Measurements from ENCODE around the gene BZW1.
"Not testable (repeated sequence)": the region's sequence is repeated elsewhere in the genome, so short reads cannot be mapped to it uniquely, and the experiment has no call there.

BZW1 gene

DNA sequence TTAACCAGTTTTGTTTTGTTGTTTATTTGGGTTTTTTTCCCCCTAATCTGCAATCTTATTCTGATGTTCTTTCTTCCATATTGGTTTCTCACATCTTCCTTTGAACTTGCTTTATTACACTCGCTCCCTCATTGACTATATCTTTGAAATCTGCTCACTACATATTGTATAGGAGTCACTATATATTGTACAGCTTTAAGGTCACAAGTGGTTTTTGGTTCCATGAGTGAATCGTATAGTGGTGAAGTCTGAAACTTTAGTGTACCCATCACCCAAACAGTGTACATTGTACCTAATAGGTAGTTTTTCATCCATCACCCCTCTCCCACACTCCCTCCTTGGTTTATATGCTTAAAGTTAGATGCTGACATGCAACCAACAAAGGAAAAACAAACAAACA is 11.3 kb upstream of the BZW1 start:
- peaks cover 2% of the 10 kb centered on the region for H3K4me1 Mint-ChIP-seq
- peaks cover 7% of the 10 kb centered on the region for H3K27me3 Mint-ChIP-seq
- H3K36me3 Mint-ChIP-seq = no peaks in the 10 kb centered on the region
- no peak overlapping the region for H3K27ac Mint-ChIP-seq
- peaks cover 4% of the 10 kb centered on the region for H3K9me3 Mint-ChIP-seq
- H3K4me3 Mint-ChIP-seq = no peak overlapping the region
- ATAC-seq (ENCODE audit: low read depth) (no peak), DNase-seq (ENCODE audit: low spot score in 2 of 2) (no peak)

DNA sequence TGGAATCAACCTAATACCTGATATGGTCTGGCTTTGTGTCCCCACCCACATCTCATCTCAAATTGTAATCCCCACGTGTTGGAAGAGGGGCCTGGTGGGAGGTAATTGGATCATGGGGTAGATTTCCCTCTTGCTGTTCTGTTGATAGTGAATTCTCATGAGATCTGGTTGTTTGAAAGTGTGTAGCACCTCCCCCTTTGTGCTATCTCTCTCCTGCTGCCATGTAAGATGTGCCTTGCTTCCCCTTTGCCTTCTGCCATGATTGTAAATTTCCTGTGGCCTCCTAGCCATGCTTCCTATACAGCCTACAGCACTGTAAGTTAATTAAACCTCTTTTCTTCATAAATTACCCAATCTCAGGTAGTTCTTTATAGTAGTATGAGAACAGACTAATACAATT is 10.3 kb upstream of the BZW1 start:
- DNase-seq (ENCODE audit: low spot score in 2 of 2); ATAC-seq (ENCODE audit: low read depth); H3K9me3 Mint-ChIP-seq; H3K4me1 Mint-ChIP-seq; H3K4me3 Mint-ChIP-seq; H3K27ac Mint-ChIP-seq; H3K27me3 Mint-ChIP-seq; H3K36me3 Mint-ChIP-seq: not testable (repeated sequence)

- ATAC-seq (ENCODE audit: low read depth) (no peak), DNase-seq (ENCODE audit: low spot score in 2 of 2) (no peak)
- H3K36me3 Mint-ChIP-seq = peaks cover 7% of the 10 kb centered on the region
- peaks cover 15% of the 10 kb centered on the region for H3K4me1 Mint-ChIP-seq
- H3K27me3 Mint-ChIP-seq = no peaks in the 10 kb centered on the region
- H3K4me3 Mint-ChIP-seq = no peak overlapping the region
- H3K27ac Mint-ChIP-seq = peak overlapping the region; percentile 15
- H3K9me3 Mint-ChIP-seq = no peaks in the 10 kb centered on the region
Observed at GRCh38 chr2:200809506-200810251, 2.0 kb upstream of the BZW1 start.

- Mint-ChIP-seq H3K9me3 (no peaks in the 10 kb centered on the region), H3K4me3 (peak overlapping the region; percentile 95), H3K4me1 (peaks cover 15% of the 10 kb centered on the region), H3K36me3 (peaks cover 13% of the 10 kb centered on the region), H3K27me3 (no peaks in the 10 kb centered on the region), H3K27ac (peak overlapping the region; percentile 99)
- DNase-seq (ENCODE audit: low spot score in 2 of 2) (no peak), ATAC-seq (ENCODE audit: low read depth) (no peak)
Observed at GRCh38 chr2:200810252-200810997, 1.3 kb upstream of the BZW1 start.

DNA sequence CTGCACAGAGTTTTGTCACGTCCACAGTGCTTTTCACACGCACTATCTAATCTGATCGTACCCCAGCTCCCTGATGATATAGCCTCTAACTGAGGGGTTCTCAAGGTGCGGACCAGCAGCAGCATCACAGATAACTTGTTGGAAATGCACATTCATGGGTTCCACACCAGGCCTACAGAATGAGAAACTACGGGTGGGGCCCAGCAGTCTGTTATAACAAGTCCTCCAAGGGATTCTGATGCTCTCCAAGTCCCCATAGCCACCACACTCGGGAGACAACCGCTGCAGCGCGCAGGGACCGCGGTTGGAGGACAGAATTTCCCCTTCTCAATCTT is 745 bp upstream of the BZW1 start:
- H3K9me3 Mint-ChIP-seq = no peaks in the 10 kb centered on the region
- H3K36me3 Mint-ChIP-seq = peaks cover 16% of the 10 kb centered on the region
- no peak for DNase-seq (ENCODE audit: low spot score in 2 of 2)
- ATAC-seq (ENCODE audit: low read depth) = no peak
- H3K4me3 Mint-ChIP-seq = peak overlapping the region; percentile 95
- H3K4me1 Mint-ChIP-seq = peaks cover 15% of the 10 kb centered on the region
- H3K27me3 Mint-ChIP-seq = no peaks in the 10 kb centered on the region
- peak overlapping the region; percentile 99 for H3K27ac Mint-ChIP-seq

DNA sequence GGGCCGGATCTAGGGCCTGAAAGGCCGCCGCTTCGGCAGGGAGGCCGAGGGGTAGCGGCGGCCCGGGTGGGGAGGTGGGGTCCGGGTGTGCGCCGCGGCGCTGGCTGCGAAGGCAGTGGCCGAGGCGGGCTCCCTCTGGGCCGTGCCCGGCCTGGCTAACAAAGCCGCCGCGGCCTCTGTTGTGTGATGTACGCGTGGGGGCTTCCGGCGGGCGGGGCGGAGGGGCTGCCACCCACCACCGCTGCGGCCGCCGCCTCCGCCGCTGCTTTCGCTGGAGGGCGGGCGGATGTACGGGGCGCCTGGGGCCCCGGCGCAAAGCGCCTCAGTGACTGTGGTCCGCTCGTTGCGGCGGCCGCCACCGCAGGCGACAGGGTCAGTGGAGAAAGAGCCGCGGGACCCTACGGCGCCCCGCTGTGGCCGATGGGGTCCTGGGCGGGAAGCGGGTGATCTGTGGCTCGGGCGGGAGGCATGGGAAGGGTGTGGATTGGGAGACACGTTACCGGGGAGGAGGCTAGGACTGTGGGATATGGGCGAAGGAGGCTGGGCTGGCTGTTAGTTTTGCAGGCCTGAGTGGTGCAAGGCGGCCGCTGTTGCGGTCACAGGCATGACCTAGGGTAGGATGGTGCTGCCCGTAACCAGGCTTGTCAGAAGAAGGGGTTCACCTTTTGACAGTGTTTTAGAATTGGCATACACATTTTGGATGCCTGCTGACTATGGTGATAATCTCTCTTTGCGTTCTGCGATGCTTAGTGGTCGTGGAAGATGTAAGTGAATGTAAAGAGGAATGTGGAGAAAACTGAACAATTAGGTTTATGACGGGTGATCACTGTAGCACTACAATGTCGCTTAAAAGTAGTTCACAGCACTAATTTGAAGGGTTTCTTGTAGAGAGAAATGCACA is 662 bp downstream of the BZW1 start:
- no peaks in the 10 kb centered on the region for H3K9me3 Mint-ChIP-seq
- peak overlapping the region; percentile 99 for H3K27ac Mint-ChIP-seq
- H3K27me3 Mint-ChIP-seq = no peaks in the 10 kb centered on the region
- ATAC-seq (ENCODE audit: low read depth) (peak; percentile 36), DNase-seq (ENCODE audit: low spot score in 2 of 2) (peak in 1 of 2 donors; percentile 60)
- H3K4me3 Mint-ChIP-seq = peak overlapping the region; percentile 95
- peaks cover 23% of the 10 kb centered on the region for H3K36me3 Mint-ChIP-seq
- peaks cover 15% of the 10 kb centered on the region for H3K4me1 Mint-ChIP-seq

DNA sequence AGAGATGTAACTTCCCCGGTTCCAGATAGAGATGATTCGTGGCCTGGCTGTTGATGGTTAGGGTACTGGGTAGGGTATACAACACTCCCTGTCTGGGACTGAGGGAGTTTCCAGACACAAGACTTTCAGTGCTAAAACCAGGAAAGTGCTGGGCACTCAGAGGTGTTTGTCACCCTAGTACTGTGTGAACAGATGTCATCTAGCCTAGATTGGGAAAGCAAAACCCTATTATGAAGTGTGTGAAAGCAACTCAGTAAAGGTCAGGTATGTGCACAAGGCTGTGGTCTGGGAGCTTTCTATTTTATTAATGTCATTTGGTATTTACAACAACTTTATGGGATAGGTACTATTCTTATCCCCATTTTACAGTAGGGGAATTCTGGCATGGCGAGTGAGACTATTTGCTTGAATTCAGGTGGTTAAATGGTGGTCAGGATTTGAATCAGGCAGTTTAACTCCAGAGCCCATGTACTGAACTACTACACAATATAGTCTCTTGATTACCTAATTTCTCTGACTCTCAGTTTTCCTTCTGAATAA is 2.6 kb downstream of the BZW1 start:
- Mint-ChIP-seq H3K27me3 (no peaks in the 10 kb centered on the region), H3K27ac (peak overlapping the region; percentile 38), H3K4me1 (peaks cover 15% of the 10 kb centered on the region), H3K36me3 (peaks cover 31% of the 10 kb centered on the region), H3K4me3 (no peak overlapping the region), H3K9me3 (no peaks in the 10 kb centered on the region)
- no peak for ATAC-seq (ENCODE audit: low read depth)
- no peak for DNase-seq (ENCODE audit: low spot score in 2 of 2)

- no peaks in the 10 kb centered on the region for H3K27me3 Mint-ChIP-seq
- peaks cover 15% of the 10 kb centered on the region for H3K4me1 Mint-ChIP-seq
- no peak overlapping the region for H3K4me3 Mint-ChIP-seq
- DNase-seq (ENCODE audit: low spot score in 2 of 2) = no peak
- peaks cover 33% of the 10 kb centered on the region for H3K36me3 Mint-ChIP-seq
- no peak overlapping the region for H3K27ac Mint-ChIP-seq
- no peak for ATAC-seq (ENCODE audit: low read depth)
- no peaks in the 10 kb centered on the region for H3K9me3 Mint-ChIP-seq
Observed at GRCh38 chr2:200814917-200815316, 3.2 kb downstream of the BZW1 start.

DNA sequence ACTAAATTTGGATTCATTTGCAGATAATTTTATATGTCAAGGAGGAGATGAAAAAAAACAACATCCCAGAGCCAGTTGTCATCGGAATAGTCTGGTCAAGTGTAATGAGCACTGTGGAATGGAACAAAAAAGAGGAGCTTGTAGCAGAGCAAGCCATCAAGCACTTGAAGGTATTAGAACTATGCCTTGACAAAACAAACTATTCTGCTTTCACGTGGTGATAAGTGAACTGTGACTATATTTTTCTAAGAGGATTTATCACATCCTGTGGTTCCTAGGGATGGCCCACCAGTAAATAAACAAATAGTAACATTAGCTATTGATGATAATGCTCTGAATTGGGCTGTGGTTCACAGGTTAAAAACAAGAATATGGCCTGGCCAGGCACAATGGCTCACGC is 7.0 kb downstream of the BZW1 start:
- not testable (repeated sequence) for H3K27ac Mint-ChIP-seq

GRCh38 chr2:200820573-200821234 is 9.0 kb downstream of the BZW1 start:
- H3K27ac Mint-ChIP-seq = peak overlapping the region; percentile 61
- no peak overlapping the region for H3K4me3 Mint-ChIP-seq
- DNase-seq (ENCODE audit: low spot score in 2 of 2) (no peak), ATAC-seq (ENCODE audit: low read depth) (no peak)
- H3K27me3 Mint-ChIP-seq = no peaks in the 10 kb centered on the region
- H3K9me3 Mint-ChIP-seq = no peaks in the 10 kb centered on the region
- no peaks in the 10 kb centered on the region for H3K4me1 Mint-ChIP-seq
- H3K36me3 Mint-ChIP-seq = peaks cover 32% of the 10 kb centered on the region

More for the DNA sequence above, 7.0 kb downstream of the BZW1 start:
- H3K9me3 Mint-ChIP-seq; DNase-seq (ENCODE audit: low spot score in 2 of 2); H3K4me1 Mint-ChIP-seq; H3K27me3 Mint-ChIP-seq; H3K4me3 Mint-ChIP-seq; ATAC-seq (ENCODE audit: low read depth): not testable (repeated sequence)
- peaks cover 46% of the 10 kb centered on the region for H3K36me3 Mint-ChIP-seq

GRCh38 chr2:200821686-200822245 is 10.1 kb downstream of the BZW1 start:
- H3K27me3 Mint-ChIP-seq = no peaks in the 10 kb centered on the region
- DNase-seq (ENCODE audit: low spot score in 2 of 2) = no peak
- H3K4me1 Mint-ChIP-seq = no peaks in the 10 kb centered on the region
- no peak overlapping the region for H3K4me3 Mint-ChIP-seq
- H3K27ac Mint-ChIP-seq = no peak overlapping the region
- ATAC-seq (ENCODE audit: low read depth) = no peak
- peaks cover 29% of the 10 kb centered on the region for H3K36me3 Mint-ChIP-seq
- no peaks in the 10 kb centered on the region for H3K9me3 Mint-ChIP-seq

DNA sequence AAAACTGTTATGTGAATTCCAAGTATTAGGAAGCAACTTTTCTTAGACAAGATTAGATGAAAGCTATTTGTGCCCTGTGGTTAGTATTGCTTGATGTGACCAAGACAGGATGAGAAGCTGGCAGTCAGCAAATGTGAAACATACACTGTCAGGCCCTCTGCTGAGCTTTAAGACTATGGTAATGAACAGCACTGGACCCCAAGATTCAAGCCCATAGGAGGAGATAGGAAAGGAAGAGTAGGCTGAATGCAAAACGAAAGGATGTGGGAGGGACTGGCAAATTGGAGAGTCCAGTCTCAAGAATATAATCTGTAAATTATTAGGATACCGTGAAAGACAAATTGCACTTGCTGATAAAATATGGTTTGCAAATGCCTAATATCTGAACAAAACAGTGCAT is 16.4 kb downstream of the BZW1 start:
- Mint-ChIP-seq H3K4me3 (no peak overlapping the region), H3K27me3 (no peaks in the 10 kb centered on the region), H3K36me3 (peaks cover 7% of the 10 kb centered on the region), H3K4me1 (no peaks in the 10 kb centered on the region), H3K9me3 (no peaks in the 10 kb centered on the region), H3K27ac (peak overlapping the region; percentile 2)
- ATAC-seq (ENCODE audit: low read depth) (no peak), DNase-seq (ENCODE audit: low spot score in 2 of 2) (no peak)

DNA sequence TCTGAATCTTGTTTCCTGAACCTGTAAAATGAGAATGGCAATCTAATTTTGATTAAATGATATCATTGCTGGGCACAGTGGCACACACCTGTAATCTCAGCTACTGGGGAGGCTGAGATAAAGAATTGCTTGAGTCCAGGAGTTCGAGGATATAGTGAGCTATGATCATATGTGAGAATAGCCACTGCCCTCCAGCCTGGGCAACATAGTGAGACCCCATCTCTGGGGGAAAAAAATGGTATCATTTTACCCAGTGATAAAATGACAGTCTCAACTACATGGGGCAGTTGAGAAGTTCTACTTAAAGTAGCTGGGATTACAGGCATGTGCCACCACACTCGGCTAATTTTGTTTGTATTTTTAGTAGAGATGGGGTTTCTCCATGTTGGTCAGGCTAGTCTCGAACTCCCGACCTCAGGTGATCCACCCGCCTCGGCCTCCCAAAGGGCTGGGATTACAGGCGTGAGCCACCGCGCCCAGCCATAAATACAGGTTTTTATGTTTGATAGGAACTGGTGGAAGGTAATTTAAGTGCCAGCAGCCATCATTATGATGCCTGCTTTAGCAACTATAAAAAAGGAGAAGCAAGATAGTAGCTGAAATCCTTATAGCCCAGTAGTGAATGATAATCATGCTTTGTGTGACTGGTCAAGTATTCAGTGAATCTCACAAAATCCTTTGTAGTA is 17.0 kb downstream of the BZW1 start:
- H3K4me1 Mint-ChIP-seq = no peaks in the 10 kb centered on the region
- H3K27ac Mint-ChIP-seq = no peak overlapping the region
- peaks cover 7% of the 10 kb centered on the region for H3K36me3 Mint-ChIP-seq
- no peaks in the 10 kb centered on the region for H3K9me3 Mint-ChIP-seq
- H3K4me3 Mint-ChIP-seq = no peak overlapping the region
- DNase-seq (ENCODE audit: low spot score in 2 of 2) = no peak
- no peaks in the 10 kb centered on the region for H3K27me3 Mint-ChIP-seq
- ATAC-seq (ENCODE audit: low read depth) = no peak

Data from memory B cell (primary cell).